Measurements from ENCODE around the gene TM4SF5. TPM values are rescaled to one million over a fixed set of nuclear protein-coding genes. Genes with fewer than 3 reads are reported as not detected.
"Not testable (repeated sequence)": the region's sequence is repeated elsewhere in the genome, so short reads cannot be mapped to it uniquely, and the experiment has no call there.

Gene TM4SF5
- total RNA-seq, 1 donor from 2014 or later: not detected

DNA sequence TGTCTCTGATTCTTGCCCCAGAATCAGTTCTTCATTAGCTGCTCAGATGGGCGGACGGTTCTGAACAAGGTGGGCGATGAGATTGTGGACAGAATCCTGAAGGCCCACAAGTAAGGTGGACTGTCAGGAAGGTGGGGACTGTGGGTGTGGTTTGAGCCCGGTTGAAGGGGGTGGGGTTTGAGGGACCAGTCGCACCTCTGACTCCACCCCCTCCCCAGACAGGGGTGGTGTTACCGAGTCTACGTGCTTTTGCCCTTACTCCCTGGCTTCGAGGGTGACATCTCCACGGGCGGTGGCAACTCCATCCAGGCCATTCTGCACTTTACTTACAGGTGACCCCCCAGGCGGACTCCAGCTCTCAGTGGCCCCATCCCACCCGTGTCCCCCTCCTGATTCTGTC, 46.6 kb downstream of the TM4SF5 start:
- DNase-seq (ENCODE audit: low spot score in 2 of 2): no peak
- FAIRE-seq: no peak

DNA sequence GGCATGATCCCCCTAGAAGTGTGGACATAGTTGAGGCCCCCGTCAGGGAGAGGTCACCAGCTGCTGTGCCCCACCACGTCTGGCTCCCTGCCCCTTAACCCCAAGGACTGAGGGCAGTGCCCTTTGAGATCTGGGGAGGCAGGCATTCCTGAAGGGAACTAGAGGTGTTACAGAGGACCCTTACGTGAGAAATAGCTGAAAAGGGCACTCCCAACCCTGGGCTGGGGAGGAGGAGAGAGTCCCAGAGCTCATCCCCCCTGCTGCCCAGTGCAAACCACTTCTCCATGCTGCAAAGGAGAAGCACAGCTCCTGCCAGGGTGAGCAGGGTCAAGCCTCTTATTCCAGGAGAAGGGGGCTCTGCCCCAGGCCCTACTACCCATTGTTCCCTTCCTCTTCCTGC, 51.1 kb downstream of the TM4SF5 start:
- FAIRE-seq (no peak), DNase-seq (ENCODE audit: low spot score in 2 of 2) (no peak)

DNA sequence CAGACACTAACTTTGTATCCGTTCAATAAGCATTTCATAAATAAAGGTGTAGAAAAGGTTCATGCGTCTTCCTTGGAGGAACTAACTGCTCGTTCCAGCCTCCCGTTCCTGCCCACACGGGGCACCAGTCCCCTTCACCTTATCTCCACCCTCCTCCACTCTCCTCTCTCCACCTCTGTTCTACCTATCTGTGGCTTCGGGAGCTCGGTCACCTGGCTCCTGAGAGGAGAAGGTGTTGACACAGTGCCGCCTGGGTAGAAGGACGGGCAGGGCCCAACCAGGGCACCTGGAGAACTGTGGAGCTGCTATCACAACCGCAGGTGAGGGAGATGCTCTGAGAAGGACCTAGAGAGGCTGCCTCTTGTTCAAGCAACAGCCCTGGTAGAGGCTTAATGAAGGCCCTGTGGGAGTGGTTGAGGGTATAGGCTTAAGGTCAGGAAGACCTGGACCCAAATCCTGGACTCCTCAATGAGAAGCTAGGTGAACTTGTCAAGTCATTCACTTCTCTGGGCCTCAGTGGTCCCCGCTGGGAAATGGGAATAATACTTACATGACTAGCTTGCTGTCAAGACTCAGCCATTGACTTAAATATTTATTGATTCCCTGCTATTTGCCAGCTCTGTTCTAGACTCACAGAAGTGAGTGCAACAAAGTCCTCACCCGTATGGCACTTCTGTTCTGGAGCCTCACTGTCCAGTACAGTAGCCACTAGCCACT, 51.8 kb downstream of the TM4SF5 start:
- DNase-seq (ENCODE audit: low spot score in 2 of 2) (no peak), FAIRE-seq (no peak)

GRCh38 chr17:4827399-4827798, 55.7 kb downstream of the TM4SF5 start:
- no peak for DNase-seq (ENCODE audit: low spot score in 2 of 2)
- FAIRE-seq: no peak

- not testable (repeated sequence) for DNase-seq (ENCODE audit: low spot score in 2 of 2); FAIRE-seq
Measured at GRCh38 chr17:4832829-4833177, 61.1 kb downstream of the TM4SF5 start.

Other genes starting within 250 kb of the TM4SF5 start
- gene MYBBP1A, start 216.5 kb upstream of the TM4SF5 start, total RNA-seq: 30.2 TPM
- not detected for gene GGT6, start 211.3 kb upstream of the TM4SF5 start, total RNA-seq
- gene SMTNL2, start 187.4 kb upstream of the TM4SF5 start, total RNA-seq: 4.1 TPM
- gene ALOX15, start 130.2 kb upstream of the TM4SF5 start, total RNA-seq: not detected
- gene PELP1, start 67.7 kb upstream of the TM4SF5 start, total RNA-seq: 24.5 TPM
- gene ARRB2, start 61.3 kb upstream of the TM4SF5 start, total RNA-seq: 16.3 TPM
- 6.1 TPM for gene MED11, start 40.5 kb upstream of the TM4SF5 start, total RNA-seq
- gene ZMYND15, start 32.1 kb upstream of the TM4SF5 start, total RNA-seq: not detected
- gene CXCL16, start 32.0 kb upstream of the TM4SF5 start, total RNA-seq: under 0.01 TPM
- 1.2 TPM for gene VMO1, start 14.5 kb downstream of the TM4SF5 start, total RNA-seq
- gene GLTPD2, start 17.1 kb downstream of the TM4SF5 start, total RNA-seq: not detected
- gene PSMB6, start 24.3 kb downstream of the TM4SF5 start, total RNA-seq: 73.4 TPM
- 8.6 TPM for gene PLD2, start 35.3 kb downstream of the TM4SF5 start, total RNA-seq
- gene MINK1, start 61.5 kb downstream of the TM4SF5 start, total RNA-seq: 15.9 TPM
- gene C17orf107, start 127.7 kb downstream of the TM4SF5 start, total RNA-seq: 2.4 TPM
- 0.82 TPM for gene CHRNE, start 131.2 kb downstream of the TM4SF5 start, total RNA-seq
- gene GP1BA, start 160.4 kb downstream of the TM4SF5 start, total RNA-seq: not detected
- 59.1 TPM for gene SLC25A11, start 168.2 kb downstream of the TM4SF5 start, total RNA-seq
- 13.0 TPM for gene RNF167, start 168.4 kb downstream of the TM4SF5 start, total RNA-seq
- 69.3 TPM for gene PFN1, start 176.6 kb downstream of the TM4SF5 start, total RNA-seq
- 0.82 TPM for gene ENO3, start 179.2 kb downstream of the TM4SF5 start, total RNA-seq
- 27.7 TPM for gene SPAG7, start 195.9 kb downstream of the TM4SF5 start, total RNA-seq
- 3.3 TPM for gene CAMTA2, start 215.8 kb downstream of the TM4SF5 start, total RNA-seq
- gene INCA1, start 225.6 kb downstream of the TM4SF5 start, total RNA-seq: not detected
- gene KIF1C, start 226.1 kb downstream of the TM4SF5 start, total RNA-seq: 10.2 TPM

All from frontal cortex (tissue), 4 donors.